ENCODE results near the gene AGTRAP.

The AGTRAP gene

GRCh38 chr1:11697188-11697892 is 38.6 kb upstream of the AGTRAP start:
- H4K12ac ChIP-seq (ENCODE audit: low read depth, low read length): no peak overlapping the region
- H3K9ac ChIP-seq (ENCODE audit: low read length): no peak overlapping the region
- no peak overlapping the region for H2AFZ ChIP-seq (ENCODE audit: insufficient read depth, low read length, poor library complexity)
- no peak overlapping the region for H2AK5ac ChIP-seq (ENCODE audit: low read length)
- no peak overlapping the region for H3K14ac ChIP-seq (ENCODE audit: low read length)
- H3K4ac ChIP-seq (ENCODE audit: low read depth, low read length): no peak overlapping the region
- peaks cover 5% of the 10 kb centered on the region for H3K9me3 ChIP-seq (ENCODE audit: insufficient read depth, low read depth, low read length)
- no peaks in the 10 kb centered on the region for H3K4me1 ChIP-seq (ENCODE audit: control insufficient read depth in 1 of 2, insufficient read depth in 2 of 2, low read length in 2 of 2)
- H3K79me1 ChIP-seq (ENCODE audit: low read length): no peaks in the 10 kb centered on the region
- WGBS (ENCODE audit: extremely low coverage, insufficient coverage, insufficient read length): no CpG with 5 or more reads among the region's 8 CpGs
- no peak overlapping the region for H3K18ac ChIP-seq (ENCODE audit: low read length)
- DNase-seq: no peak
- no peak overlapping the region for H4K8ac ChIP-seq (ENCODE audit: low read depth, low read length)
- no peak overlapping the region for H3K4me2 ChIP-seq (ENCODE audit: low read length)
- no peak overlapping the region for H4K91ac ChIP-seq (ENCODE audit: low read depth, low read length)
- no peak overlapping the region for H2BK12ac ChIP-seq (ENCODE audit: low read length)
- H3K79me2 ChIP-seq (ENCODE audit: control insufficient read depth, insufficient read depth, low read length, poor library complexity): no peaks in the 10 kb centered on the region
- H2BK120ac ChIP-seq (ENCODE audit: insufficient read depth, low read length, poor library complexity): no peak overlapping the region
- H3K27ac ChIP-seq (ENCODE audit: low read depth, low read length): no peak overlapping the region
- peaks cover 10% of the 10 kb centered on the region for H3K27me3 ChIP-seq (ENCODE audit: insufficient read depth, low read length)
- no peak overlapping the region for H3K4me3 ChIP-seq (ENCODE audit: low read depth, low read length)
- no peak overlapping the region for H3K23ac ChIP-seq (ENCODE audit: low read length)
- H2BK5ac ChIP-seq (ENCODE audit: low read depth, low read length, poor library complexity): no peak overlapping the region
- no peaks in the 10 kb centered on the region for H3K36me3 ChIP-seq (ENCODE audit: control insufficient read depth in 1 of 2, insufficient read depth in 2 of 2, low read length in 2 of 2)

DNA sequence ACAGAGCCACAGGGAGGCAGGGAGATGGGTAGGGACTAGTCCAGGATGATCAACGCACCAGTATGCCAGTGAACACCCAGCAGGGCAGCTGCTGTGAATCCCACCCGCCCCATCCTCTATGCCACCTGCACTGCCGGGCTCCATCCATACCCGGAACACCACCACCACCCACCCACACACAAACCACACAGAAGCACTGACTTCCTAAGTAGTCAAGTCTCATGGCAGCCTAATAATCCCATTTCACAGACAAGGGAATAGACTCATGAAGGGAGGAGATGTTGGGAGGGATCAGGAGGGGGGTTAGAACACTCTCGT is 38.1 kb upstream of the AGTRAP start:
- H3K79me1 ChIP-seq (ENCODE audit: low read length): no peaks in the 10 kb centered on the region
- H3K79me2 ChIP-seq (ENCODE audit: control insufficient read depth, insufficient read depth, low read length, poor library complexity): no peaks in the 10 kb centered on the region
- H2AK5ac ChIP-seq (ENCODE audit: low read length): no peak overlapping the region
- WGBS (ENCODE audit: extremely low coverage, insufficient coverage, insufficient read length): no CpG with 5 or more reads among the region's 5 CpGs
- no peak overlapping the region for H2BK120ac ChIP-seq (ENCODE audit: insufficient read depth, low read length, poor library complexity)
- H4K91ac ChIP-seq (ENCODE audit: low read depth, low read length): no peak overlapping the region
- no peak overlapping the region for H3K4ac ChIP-seq (ENCODE audit: low read depth, low read length)
- no peaks in the 10 kb centered on the region for H3K4me1 ChIP-seq (ENCODE audit: control insufficient read depth in 1 of 2, insufficient read depth in 2 of 2, low read length in 2 of 2)
- H3K4me3 ChIP-seq (ENCODE audit: low read depth, low read length): no peak overlapping the region
- no peak overlapping the region for H3K4me2 ChIP-seq (ENCODE audit: low read length)
- peaks cover 6% of the 10 kb centered on the region for H3K9me3 ChIP-seq (ENCODE audit: insufficient read depth, low read depth, low read length)
- H3K14ac ChIP-seq (ENCODE audit: low read length): no peak overlapping the region
- no peak overlapping the region for H3K23ac ChIP-seq (ENCODE audit: low read length)
- no peak overlapping the region for H2BK5ac ChIP-seq (ENCODE audit: low read depth, low read length, poor library complexity)
- H3K27me3 ChIP-seq (ENCODE audit: insufficient read depth, low read length): peaks cover 6% of the 10 kb centered on the region
- DNase-seq: no peak
- H2BK12ac ChIP-seq (ENCODE audit: low read length): no peak overlapping the region
- H3K18ac ChIP-seq (ENCODE audit: low read length): no peak overlapping the region
- H4K12ac ChIP-seq (ENCODE audit: low read depth, low read length): no peak overlapping the region
- H3K27ac ChIP-seq (ENCODE audit: low read depth, low read length): no peak overlapping the region
- H2AFZ ChIP-seq (ENCODE audit: insufficient read depth, low read length, poor library complexity): no peak overlapping the region
- no peak overlapping the region for H4K8ac ChIP-seq (ENCODE audit: low read depth, low read length)
- no peak overlapping the region for H3K9ac ChIP-seq (ENCODE audit: low read length)
- no peaks in the 10 kb centered on the region for H3K36me3 ChIP-seq (ENCODE audit: control insufficient read depth in 1 of 2, insufficient read depth in 2 of 2, low read length in 2 of 2)

- Histone ChIP-seq H3K27ac (ENCODE audit: low read depth, low read length) (no peak overlapping the region), H3K36me3 (ENCODE audit: control insufficient read depth in 1 of 2, insufficient read depth in 2 of 2, low read length in 2 of 2) (no peaks in the 10 kb centered on the region), H3K4ac (ENCODE audit: low read depth, low read length) (no peak overlapping the region), H2AK5ac (ENCODE audit: low read length) (no peak overlapping the region), H4K12ac (ENCODE audit: low read depth, low read length) (no peak overlapping the region), H3K79me2 (ENCODE audit: control insufficient read depth, insufficient read depth, low read length, poor library complexity) (no peaks in the 10 kb centered on the region), H3K4me1 (ENCODE audit: control insufficient read depth in 1 of 2, insufficient read depth in 2 of 2, low read length in 2 of 2) (no peaks in the 10 kb centered on the region), H4K91ac (ENCODE audit: low read depth, low read length) (no peak overlapping the region), H3K79me1 (ENCODE audit: low read length) (no peaks in the 10 kb centered on the region), H2AFZ (ENCODE audit: insufficient read depth, low read length, poor library complexity) (no peak overlapping the region), H3K4me2 (ENCODE audit: low read length) (no peak overlapping the region), H3K4me3 (ENCODE audit: low read depth, low read length) (no peak overlapping the region), H3K23ac (ENCODE audit: low read length) (no peak overlapping the region), H2BK5ac (ENCODE audit: low read depth, low read length, poor library complexity) (no peak overlapping the region), H3K18ac (ENCODE audit: low read length) (no peak overlapping the region), H2BK12ac (ENCODE audit: low read length) (no peak overlapping the region), H3K14ac (ENCODE audit: low read length) (no peak overlapping the region), H3K27me3 (ENCODE audit: insufficient read depth, low read length) (no peaks in the 10 kb centered on the region), H2BK120ac (ENCODE audit: insufficient read depth, low read length, poor library complexity) (no peak overlapping the region), H4K8ac (ENCODE audit: low read depth, low read length) (no peak overlapping the region), H3K9ac (ENCODE audit: low read length) (no peak overlapping the region), H3K9me3 (ENCODE audit: insufficient read depth, low read depth, low read length) (peaks cover 6% of the 10 kb centered on the region)
- DNase-seq: no peak
- no CpG with 5 or more reads among the region's 34 CpGs for WGBS (ENCODE audit: extremely low coverage, insufficient coverage, insufficient read length)
Measured at GRCh38 chr1:11700601-11701467, 35.1 kb upstream of the AGTRAP start.

- no peaks in the 10 kb centered on the region for H3K79me2 ChIP-seq (ENCODE audit: control insufficient read depth, insufficient read depth, low read length, poor library complexity)
- H3K79me1 ChIP-seq (ENCODE audit: low read length): no peaks in the 10 kb centered on the region
- H2BK5ac ChIP-seq (ENCODE audit: low read depth, low read length, poor library complexity): no peak overlapping the region
- no CpG with 5 or more reads among the region's 15 CpGs for WGBS (ENCODE audit: extremely low coverage, insufficient coverage, insufficient read length)
- no peak overlapping the region for H3K4me2 ChIP-seq (ENCODE audit: low read length)
- H4K8ac ChIP-seq (ENCODE audit: low read depth, low read length): no peak overlapping the region
- H3K9me3 ChIP-seq (ENCODE audit: insufficient read depth, low read depth, low read length): peaks cover 6% of the 10 kb centered on the region
- no peak overlapping the region for H3K14ac ChIP-seq (ENCODE audit: low read length)
- no peak overlapping the region for H2AFZ ChIP-seq (ENCODE audit: insufficient read depth, low read length, poor library complexity)
- no peaks in the 10 kb centered on the region for H3K27me3 ChIP-seq (ENCODE audit: insufficient read depth, low read length)
- H3K23ac ChIP-seq (ENCODE audit: low read length): no peak overlapping the region
- H4K12ac ChIP-seq (ENCODE audit: low read depth, low read length): no peak overlapping the region
- no peak overlapping the region for H3K9ac ChIP-seq (ENCODE audit: low read length)
- H3K4me1 ChIP-seq (ENCODE audit: control insufficient read depth in 1 of 2, insufficient read depth in 2 of 2, low read length in 2 of 2): no peaks in the 10 kb centered on the region
- DNase-seq: no peak
- H3K36me3 ChIP-seq (ENCODE audit: control insufficient read depth in 1 of 2, insufficient read depth in 2 of 2, low read length in 2 of 2): no peaks in the 10 kb centered on the region
- no peak overlapping the region for H4K91ac ChIP-seq (ENCODE audit: low read depth, low read length)
- no peak overlapping the region for H3K4me3 ChIP-seq (ENCODE audit: low read depth, low read length)
- no peak overlapping the region for H2BK12ac ChIP-seq (ENCODE audit: low read length)
- no peak overlapping the region for H2BK120ac ChIP-seq (ENCODE audit: insufficient read depth, low read length, poor library complexity)
- no peak overlapping the region for H3K4ac ChIP-seq (ENCODE audit: low read depth, low read length)
- no peak overlapping the region for H3K27ac ChIP-seq (ENCODE audit: low read depth, low read length)
- no peak overlapping the region for H3K18ac ChIP-seq (ENCODE audit: low read length)
- no peak overlapping the region for H2AK5ac ChIP-seq (ENCODE audit: low read length)
Measured at GRCh38 chr1:11701551-11701961, 34.4 kb upstream of the AGTRAP start.
